HCT116 (cell line): ENCODE measurements around the gene MRPL16. TPM values are rescaled to one million over a fixed set of nuclear protein-coding genes. Genes with fewer than 3 reads are reported as not detected.

Source experiments
- ATAC-seq: fragments of 200-7000 bp; cut with Tn5 transposase; 2 replicates; pipeline ENCODE4 v1.9.1; 2020; ENCODE audit warnings: mild to moderate bottlenecking, moderate library complexity
- BruUV-seq: library from RNA; stranded (reverse); fragments of 400-500 nt; replicated peaks from 2 replicates; lab custom pipeline; 2021; lab: Mats Ljungman, UMichigan
- CTCF ChIA-PET: fragments of 300-600 bp; sonication (Branson Sonifier 250); formaldehyde crosslinking; loops from one replicate; lab custom pipeline; 2021; ENCODE audit warnings: antibody characterized with exemption; lab: Charles Lee
- POLR2A ChIA-PET: fragments of 300-600, 350-600 bp; sonication (Branson Sonifier 250); formaldehyde crosslinking; loops from one replicate; lab custom pipeline; 2021; ENCODE audit warnings: antibody characterized with exemption; lab: Charles Lee
- RAD21 ChIA-PET, 2 experiments: fragments of 300-600 bp; sonication (Branson Sonifier 250); formaldehyde crosslinking; loops; one replicate each; lab custom pipeline; 2023; ENCODE audit warnings: low total read pairs in 2 of 2; ENCODE audit not compliant: uncharacterized antibody in 2 of 2, unreplicated experiment in 2 of 2, low non-redundant PET in 1 of 2; lab: Charles Lee
- DNase-seq: peaks from one replicate; pipeline ENCODE4 v3.0.0-alpha.2; 2010; ENCODE audit warnings: low read depth, low spot score
- H2AFZ ChIP-seq: fragments of 200-600 bp; shearing (Covaris generic), sonication (generic); 2 replicates; pipeline ENCODE4 v1.6.1; 2017; ENCODE audit warnings: low read depth, mixed run types, mixed read lengths, antibody characterized with exemption, low read length; ENCODE audit not compliant: poor library complexity, severe bottlenecking
- H3K27ac ChIP-seq: 2 replicates; pipeline ENCODE4 v1.5.1; 2012; ENCODE audit warnings: low read depth, low read length
- H3K27me3 ChIP-seq: fragments of 200-600 bp; sonication (generic); 2 replicates; pipeline ENCODE4 v1.6.1; 2016; ENCODE audit warnings: mixed run types, low read length, mixed read lengths; ENCODE audit not compliant: insufficient read depth
- H3K36me3 ChIP-seq, 2 experiments: fragments of 200-500 bp in 1 of 2; fragments of 200-600 bp in 1 of 2; sonication (Bioruptor generic) in 1 of 2; sonication (generic) in 1 of 2; 2 replicates each; pipeline versions ENCODE4 v1.5.1 to v1.6.1; 2014 to 2016; ENCODE audit warnings: low read length in 2 of 2, inconsistent platforms in 1 of 2, mixed read lengths in 1 of 2, mixed run types in 1 of 2; ENCODE audit not compliant: insufficient read depth in 2 of 2, control insufficient read depth in 1 of 2
- H3K4me1 ChIP-seq, 2 experiments: fragments of 200-600 bp in 1 of 2; sonication (generic) in 1 of 2; 2 replicates each; pipeline versions ENCODE4 v1.5.1 to v1.6.1; 2012 to 2017; ENCODE audit warnings: low read length in 2 of 2, inconsistent platforms in 1 of 2, mild to moderate bottlenecking in 1 of 2, mixed read lengths in 1 of 2, mixed run types in 1 of 2, moderate library complexity in 1 of 2; ENCODE audit not compliant: insufficient read depth in 2 of 2, control insufficient read depth in 1 of 2
- H3K4me2 ChIP-seq: fragments of 200-600 bp; sonication (generic); 2 replicates; pipeline ENCODE4 v1.6.1; 2017; ENCODE audit warnings: mixed run types, low read length, mixed read lengths
- H3K4me3 ChIP-seq, 2 experiments: fragments of 200-600 bp in 1 of 2; sonication (generic) in 1 of 2; replicated peaks in 1 of 2; 2 replicates each; pipeline ENCODE4 v1.5.1; 2011 to 2016; ENCODE audit warnings: low read length in 2 of 2, control low read depth in 1 of 2, low read depth in 1 of 2, mild to moderate bottlenecking in 1 of 2, mixed read lengths in 1 of 2, mixed run types in 1 of 2
- H3K79me2 ChIP-seq: fragments of 200-600 bp; sonication (generic); 2 replicates; pipeline ENCODE4 v1.6.1; 2017; ENCODE audit warnings: mild to moderate bottlenecking, mixed run types, low read length, moderate library complexity, mixed read lengths; ENCODE audit not compliant: insufficient read depth
- H3K9ac ChIP-seq: fragments of 200-600 bp; sonication (generic); 2 replicates; pipeline ENCODE4 v1.6.1; 2016; ENCODE audit warnings: low read length, mixed read lengths
- H3K9me2 ChIP-seq: fragments of 200-600 bp; sonication (generic), shearing (Covaris generic); 2 replicates; pipeline ENCODE4 v1.6.1; 2017; ENCODE audit warnings: mixed run types, mild to moderate bottlenecking, moderate library complexity; ENCODE audit not compliant: insufficient read depth
- H3K9me3 ChIP-seq, 2 experiments: fragments of 200-500 bp in 1 of 2; fragments of 200-600 bp in 1 of 2; sonication (Bioruptor generic) in 1 of 2; sonication (generic) in 1 of 2; 2 replicates each; pipeline ENCODE4 v1.6.1; 2014 to 2017; ENCODE audit warnings: low read length in 2 of 2, mixed read lengths in 2 of 2, inconsistent platforms in 1 of 2, low read depth in 1 of 2, mild to moderate bottlenecking in 1 of 2, mixed run types in 1 of 2, moderate library complexity in 1 of 2; ENCODE audit not compliant: control insufficient read depth in 1 of 2, insufficient read depth in 1 of 2
- H4K20me1 ChIP-seq: fragments of 200-600 bp; sonication (generic), shearing (Covaris generic); 2 replicates; pipeline ENCODE4 v1.6.1; 2017; ENCODE audit warnings: mixed run types, mild to moderate bottlenecking, moderate library complexity; ENCODE audit not compliant: insufficient read depth
- ATF3 ChIP-seq: IDR thresholded peaks from 2 replicates; pipeline ENCODE4 v1.6.1; 2012
- CBX3 ChIP-seq: IDR thresholded peaks from 2 replicates; pipeline ENCODE4 v1.6.1; 2012; ENCODE audit warnings: low read depth
- CEBPB ChIP-seq: IDR thresholded peaks from 2 replicates; pipeline ENCODE4 v1.6.1; 2012; ENCODE audit warnings: low read depth
- EGR1 ChIP-seq: IDR thresholded peaks from 2 replicates; pipeline ENCODE4 v1.6.1; 2012; ENCODE audit warnings: low read depth
- ELF1 ChIP-seq: IDR thresholded peaks from 2 replicates; pipeline ENCODE4 v1.6.1; 2012; ENCODE audit warnings: low read depth, borderline replicate concordance
- EZH2phosphoT487 ChIP-seq: fragments of 200-600 bp; IDR thresholded peaks from 2 replicates; pipeline ENCODE4 v1.6.1; 2018; ENCODE audit warnings: antibody characterized with exemption, borderline replicate concordance
- FOSL1 ChIP-seq: IDR thresholded peaks from 2 replicates; pipeline ENCODE4 v1.6.1; 2012; ENCODE audit warnings: low read depth
- JUND ChIP-seq: IDR thresholded peaks from 2 replicates; pipeline ENCODE4 v1.6.1; 2012
- POLR2A ChIP-seq: IDR thresholded peaks from 2 replicates; pipeline ENCODE4 v1.7.0; 2011; ENCODE audit warnings: borderline replicate concordance; ENCODE audit not compliant: insufficient read depth, insufficient read length; ENCODE audit errors: extremely low read depth
- POLR2AphosphoS5 ChIP-seq: IDR thresholded peaks from 2 replicates; pipeline ENCODE4 v1.6.1; 2011; ENCODE audit warnings: mild to moderate bottlenecking, low read depth, low read length, moderate library complexity
- RAD21 ChIP-seq: IDR thresholded peaks from 2 replicates; pipeline ENCODE4 v1.6.1; 2012; ENCODE audit warnings: low read depth, mild to moderate bottlenecking
- REST ChIP-seq: IDR thresholded peaks from 2 replicates; pipeline ENCODE4 v1.6.1; 2012; ENCODE audit warnings: low read depth
- SP1 ChIP-seq: IDR thresholded peaks from 2 replicates; pipeline ENCODE4 v1.6.1; 2012; ENCODE audit warnings: low read depth
- YY1 ChIP-seq: IDR thresholded peaks from 2 replicates; pipeline ENCODE4 v1.6.1; 2011; ENCODE audit warnings: low read length, low read depth, moderate library complexity, mild to moderate bottlenecking; ENCODE audit not compliant: insufficient replicate concordance; ENCODE audit errors: extremely low read depth
- ZFX ChIP-seq: fragments of 450-650 bp; IDR thresholded peaks from 2 replicates; pipeline ENCODE4 v1.6.1; 2017
- ZNF274 ChIP-seq: fragments of 200-500 bp; sonication (Bioruptor generic); IDR thresholded peaks from 2 replicates; pipeline ENCODE4 v1.6.1; 2014; ENCODE audit warnings: mild to moderate bottlenecking, low read depth, low read length, inconsistent platforms
- intact Hi-C: fragments of 100-400 bp; cut with micrococcal nuclease; formaldehyde crosslinking; loops from 2 replicates; pipeline ENCODE4 v1.10.0; 2022
- total RNA-seq: library from RNA; stranded (reverse); gene quantifications from one replicate; pipeline ENCODE4 v1.2.1, GENCODE V29; 2021; ENCODE audit not compliant: unreplicated experiment

MRPL16 gene
- total RNA-seq, 1 experiment from 2014 or later: 61.0 TPM

- ChIA-PET RAD21 (no interaction called here), CTCF (no interaction called here), POLR2A (no interaction called here)
- no peak for ATAC-seq
- H4K20me1 ChIP-seq: no peaks in the 10 kb centered on the region
- no peak overlapping the region for H2AFZ ChIP-seq
- H3K4me1 ChIP-seq: peaks cover 0 to 3% of the 10 kb centered on the region in 2 experiments; a peak in 1 of 4 replicates
- H3K79me2 ChIP-seq: no peaks in the 10 kb centered on the region
- TF ChIP-seq SP1 (no peak), REST (no peak), CEBPB (no peak), JUND (no peak), CBX3 (no peak), POLR2A (no peak), EGR1 (no peak), ATF3 (no peak), ELF1 (no peak), EZH2phosphoT487 (no peak), RAD21 (no peak), YY1 (no peak), ZFX (no peak), ZNF274 (no peak), FOSL1 (no peak), POLR2AphosphoS5 (no peak)
- DNase-seq: no peak
- H3K27me3 ChIP-seq: no peaks in the 10 kb centered on the region
- H3K27ac ChIP-seq: no peak overlapping the region
- H3K9ac ChIP-seq: no peak overlapping the region
- H3K36me3 ChIP-seq: peaks cover 15 to 45% of the 10 kb centered on the region in 2 experiments; a peak in 3 of 4 replicates
- H3K9me2 ChIP-seq: no peaks in the 10 kb centered on the region
- H3K9me3 ChIP-seq: no peaks in the 10 kb centered on the region
- intact Hi-C loops: no loop called here
- BruUV-seq: no TSS peak
- no peak overlapping the region for H3K4me2 ChIP-seq
- no peak overlapping the region for H3K4me3 ChIP-seq
These were observed 16.2 kb downstream of the MRPL16 start for GRCh38 chr11:59794417-59794816.
